Measurements from ENCODE around the gene FBXO33. TPM values are rescaled to one million over a fixed set of nuclear protein-coding genes. Genes with fewer than 3 reads are reported as not detected.

FBXO33 gene
- total RNA-seq, 2 experiments from 2014 or later, result 21.2 to 21.7 TPM

Other genes with a start within 250 kb of the FBXO33 start
- gene MIA2, start 198.5 kb downstream of the FBXO33 start, total RNA-seq, result 10 to 100 TPM; 19.2 to 19.5 TPM